Hepatocyte (in vitro differentiated cells): ENCODE results near the gene LIPF.
A peak's percentile ranks its signal among the peaks of the same experiment; 100 is the strongest.

ENCODE experiments used
- EZH2phosphoT487 ChIP-seq: fragments of 200-600 bp; sonication (generic); IDR thresholded peaks from one replicate; pipeline ENCODE4 v1.6.1; 2018; ENCODE audit warnings: antibody characterized with exemption, mild to moderate bottlenecking, low read depth, moderate library complexity; ENCODE audit not compliant: unreplicated experiment, severe bottlenecking
- TF ChIP-seq, protein P1 (sequence below): fragments of 200-600 bp; sonication (generic); IDR thresholded peaks from 2 replicates; pipeline ENCODE4 v1.5.1; 2016; ENCODE audit warnings: antibody characterized with exemption, mild to moderate bottlenecking; ENCODE audit not compliant: poor library complexity

DNA sequence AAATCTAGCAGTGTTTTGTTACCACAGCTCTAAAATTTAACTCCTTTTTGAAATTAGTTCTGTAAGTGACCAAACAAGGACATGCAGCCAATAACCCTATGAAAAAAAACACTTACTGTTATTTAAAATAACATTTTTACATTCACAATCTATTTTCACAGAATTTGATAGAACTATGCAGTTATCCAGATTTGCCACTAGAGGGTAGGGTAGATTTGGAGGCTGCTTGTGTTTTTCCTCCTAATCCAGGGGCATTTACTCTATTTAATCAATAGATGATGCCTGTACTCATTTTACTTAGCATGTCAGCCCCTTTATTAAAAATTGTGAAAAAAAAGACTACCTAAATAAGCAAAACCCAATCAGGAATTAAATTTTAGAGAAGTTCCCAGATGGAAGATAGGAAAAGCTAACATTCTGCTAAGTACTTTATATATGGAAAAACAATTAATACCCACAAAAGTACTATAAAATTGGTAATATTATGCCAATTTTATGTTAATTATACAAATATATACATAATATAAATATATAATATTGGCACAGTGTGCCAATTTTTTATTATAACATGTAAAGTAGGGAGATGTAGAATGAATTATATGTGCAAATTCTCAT is 23.7 kb downstream of the LIPF start:
- TF ChIP-seq, protein P1, sequence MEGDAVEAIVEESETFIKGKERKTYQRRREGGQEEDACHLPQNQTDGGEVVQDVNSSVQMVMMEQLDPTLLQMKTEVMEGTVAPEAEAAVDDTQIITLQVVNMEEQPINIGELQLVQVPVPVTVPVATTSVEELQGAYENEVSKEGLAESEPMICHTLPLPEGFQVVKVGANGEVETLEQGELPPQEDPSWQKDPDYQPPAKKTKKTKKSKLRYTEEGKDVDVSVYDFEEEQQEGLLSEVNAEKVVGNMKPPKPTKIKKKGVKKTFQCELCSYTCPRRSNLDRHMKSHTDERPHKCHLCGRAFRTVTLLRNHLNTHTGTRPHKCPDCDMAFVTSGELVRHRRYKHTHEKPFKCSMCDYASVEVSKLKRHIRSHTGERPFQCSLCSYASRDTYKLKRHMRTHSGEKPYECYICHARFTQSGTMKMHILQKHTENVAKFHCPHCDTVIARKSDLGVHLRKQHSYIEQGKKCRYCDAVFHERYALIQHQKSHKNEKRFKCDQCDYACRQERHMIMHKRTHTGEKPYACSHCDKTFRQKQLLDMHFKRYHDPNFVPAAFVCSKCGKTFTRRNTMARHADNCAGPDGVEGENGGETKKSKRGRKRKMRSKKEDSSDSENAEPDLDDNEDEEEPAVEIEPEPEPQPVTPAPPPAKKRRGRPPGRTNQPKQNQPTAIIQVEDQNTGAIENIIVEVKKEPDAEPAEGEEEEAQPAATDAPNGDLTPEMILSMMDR: peak; percentile 78
- TF ChIP-seq EZH2phosphoT487: no peak
